ENCODE results near the gene LGI2.

The LGI2 gene

DNA sequence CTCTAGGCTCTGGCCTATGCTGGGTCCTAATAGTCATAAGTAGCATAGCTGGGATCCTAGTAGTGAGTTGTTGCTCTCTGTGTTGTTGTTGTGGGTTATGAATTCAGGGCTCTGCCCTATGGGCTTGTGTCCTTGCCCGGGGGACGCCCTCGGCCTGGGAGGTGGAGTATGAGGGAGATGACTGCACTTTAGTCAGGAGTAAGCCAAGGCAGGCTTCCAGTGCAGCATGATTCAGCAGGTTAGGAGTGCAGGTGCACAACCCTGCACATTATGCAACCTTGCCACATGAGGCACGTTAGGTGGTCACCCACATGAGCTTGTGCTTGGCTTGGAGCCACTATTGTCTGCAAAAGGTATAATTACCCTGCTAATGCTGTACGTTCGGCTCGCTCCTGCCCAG lies 59.6 kb downstream of the LGI2 start:
- no peaks in the 10 kb centered on the region for H3K36me3 ChIP-seq (ENCODE audit: control insufficient read depth, insufficient read depth, low read length)
- no peak overlapping the region for H3K9ac ChIP-seq (ENCODE audit: low read depth, low read length)
- H3K4me3 ChIP-seq (ENCODE audit: low read depth, low read length): no peak overlapping the region
- H3K27me3 ChIP-seq (ENCODE audit: control insufficient read depth, insufficient read depth, low read length): no peaks in the 10 kb centered on the region
- H3K9me3 ChIP-seq (ENCODE audit: control insufficient read depth, insufficient read depth, low read length): peaks cover under 1% of the 10 kb centered on the region
- no peaks in the 10 kb centered on the region for H3K4me1 ChIP-seq (ENCODE audit: control insufficient read depth, insufficient read depth, low read length)

DNA sequence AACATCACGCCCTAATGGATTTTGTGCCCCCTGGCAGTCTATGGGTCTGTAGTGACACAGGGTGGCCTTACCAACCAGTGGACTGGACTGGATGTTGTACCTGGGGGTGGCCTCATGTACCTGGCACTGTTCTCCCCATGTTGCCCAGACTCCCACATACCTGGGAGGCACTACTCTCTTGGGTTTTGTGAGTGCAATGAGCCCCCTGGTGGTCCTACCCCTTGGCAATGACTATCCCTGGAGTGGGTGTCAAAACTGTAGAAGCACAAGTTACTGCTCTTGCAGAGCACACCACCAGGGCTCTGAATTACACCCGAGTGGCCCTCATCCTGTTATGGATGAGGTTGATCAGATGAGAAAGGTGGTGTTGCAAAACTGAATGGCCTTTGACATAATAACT lies 60.1 kb downstream of the LGI2 start:
- Histone ChIP-seq H3K4me3 (ENCODE audit: low read depth, low read length) (no peak overlapping the region), H3K36me3 (ENCODE audit: control insufficient read depth, insufficient read depth, low read length) (no peaks in the 10 kb centered on the region), H3K27me3 (ENCODE audit: control insufficient read depth, insufficient read depth, low read length) (no peaks in the 10 kb centered on the region), H3K9me3 (ENCODE audit: control insufficient read depth, insufficient read depth, low read length) (peaks cover 5% of the 10 kb centered on the region), H3K9ac (ENCODE audit: low read depth, low read length) (no peak overlapping the region), H3K4me1 (ENCODE audit: control insufficient read depth, insufficient read depth, low read length) (no peaks in the 10 kb centered on the region)

GRCh38 chr4:24970191-24970590 lies 60.6 kb downstream of the LGI2 start:
- Histone ChIP-seq H3K9ac (ENCODE audit: low read depth, low read length) (no peak overlapping the region), H3K4me1 (ENCODE audit: control insufficient read depth, insufficient read depth, low read length) (no peaks in the 10 kb centered on the region), H3K9me3 (ENCODE audit: control insufficient read depth, insufficient read depth, low read length) (peaks cover 5% of the 10 kb centered on the region), H3K36me3 (ENCODE audit: control insufficient read depth, insufficient read depth, low read length) (no peaks in the 10 kb centered on the region), H3K4me3 (ENCODE audit: low read depth, low read length) (no peak overlapping the region), H3K27me3 (ENCODE audit: control insufficient read depth, insufficient read depth, low read length) (no peaks in the 10 kb centered on the region)

DNA sequence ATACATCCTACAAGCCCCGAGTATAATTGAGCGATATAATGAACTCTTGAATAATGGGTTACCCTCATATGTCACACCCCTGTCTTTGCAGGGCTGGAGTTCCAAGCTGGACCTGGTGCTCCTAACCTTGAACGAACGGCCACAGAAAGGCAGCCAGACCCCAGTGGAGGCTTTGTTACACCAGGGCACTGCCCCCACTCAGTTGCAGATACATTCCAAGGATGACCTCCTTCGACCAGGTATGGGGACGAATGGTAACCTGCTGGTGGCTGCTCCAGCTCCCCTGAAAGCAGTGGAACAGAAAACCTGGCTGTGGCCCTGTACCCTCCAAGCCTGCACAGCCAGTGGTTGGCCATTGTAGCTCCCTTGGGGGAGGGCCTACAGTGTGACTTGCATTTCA lies 61.3 kb downstream of the LGI2 start:
- peaks cover 5% of the 10 kb centered on the region for H3K9me3 ChIP-seq (ENCODE audit: control insufficient read depth, insufficient read depth, low read length)
- H3K4me3 ChIP-seq (ENCODE audit: low read depth, low read length): no peak overlapping the region
- no peak overlapping the region for H3K9ac ChIP-seq (ENCODE audit: low read depth, low read length)
- H3K27me3 ChIP-seq (ENCODE audit: control insufficient read depth, insufficient read depth, low read length): no peaks in the 10 kb centered on the region
- no peaks in the 10 kb centered on the region for H3K4me1 ChIP-seq (ENCODE audit: control insufficient read depth, insufficient read depth, low read length)
- H3K36me3 ChIP-seq (ENCODE audit: control insufficient read depth, insufficient read depth, low read length): no peaks in the 10 kb centered on the region

- Histone ChIP-seq H3K4me1 (ENCODE audit: control insufficient read depth, insufficient read depth, low read length) (no peaks in the 10 kb centered on the region), H3K9me3 (ENCODE audit: control insufficient read depth, insufficient read depth, low read length) (peaks cover 5% of the 10 kb centered on the region), H3K27me3 (ENCODE audit: control insufficient read depth, insufficient read depth, low read length) (no peaks in the 10 kb centered on the region), H3K9ac (ENCODE audit: low read depth, low read length) (no peak overlapping the region), H3K36me3 (ENCODE audit: control insufficient read depth, insufficient read depth, low read length) (no peaks in the 10 kb centered on the region), H3K4me3 (ENCODE audit: low read depth, low read length) (no peak overlapping the region)
Measured at GRCh38 chr4:24968992-24969391, 61.8 kb downstream of the LGI2 start.

- Histone ChIP-seq H3K9me3 (ENCODE audit: control insufficient read depth, insufficient read depth, low read length) (peaks cover 5% of the 10 kb centered on the region), H3K4me1 (ENCODE audit: control insufficient read depth, insufficient read depth, low read length) (no peaks in the 10 kb centered on the region), H3K4me3 (ENCODE audit: low read depth, low read length) (no peak overlapping the region)
Measured at GRCh38 chr4:24968278-24968677, 62.5 kb downstream of the LGI2 start.

GRCh38 chr4:24967346-24967745 lies 63.4 kb downstream of the LGI2 start:
- no peaks in the 10 kb centered on the region for H3K27me3 ChIP-seq (ENCODE audit: control insufficient read depth, insufficient read depth, low read length)
- no peaks in the 10 kb centered on the region for H3K36me3 ChIP-seq (ENCODE audit: control insufficient read depth, insufficient read depth, low read length)
- H3K9me3 ChIP-seq (ENCODE audit: control insufficient read depth, insufficient read depth, low read length): peaks cover 5% of the 10 kb centered on the region
- H3K4me3 ChIP-seq (ENCODE audit: low read depth, low read length): no peak overlapping the region
- no peaks in the 10 kb centered on the region for H3K4me1 ChIP-seq (ENCODE audit: control insufficient read depth, insufficient read depth, low read length)
- H3K9ac ChIP-seq (ENCODE audit: low read depth, low read length): no peak overlapping the region

More at GRCh38 chr4:24968278-24968677, 62.5 kb downstream of the LGI2 start:
- no peaks in the 10 kb centered on the region for H3K27me3 ChIP-seq (ENCODE audit: control insufficient read depth, insufficient read depth, low read length)
- H3K36me3 ChIP-seq (ENCODE audit: control insufficient read depth, insufficient read depth, low read length): no peaks in the 10 kb centered on the region
- no peak overlapping the region for H3K9ac ChIP-seq (ENCODE audit: low read depth, low read length)

GRCh38 chr4:24966076-24966475 lies 64.7 kb downstream of the LGI2 start:
- H3K27me3 ChIP-seq (ENCODE audit: control insufficient read depth, insufficient read depth, low read length): no peaks in the 10 kb centered on the region
- peaks cover 5% of the 10 kb centered on the region for H3K9me3 ChIP-seq (ENCODE audit: control insufficient read depth, insufficient read depth, low read length)
- H3K36me3 ChIP-seq (ENCODE audit: control insufficient read depth, insufficient read depth, low read length): no peaks in the 10 kb centered on the region
- no peak overlapping the region for H3K4me3 ChIP-seq (ENCODE audit: low read depth, low read length)
- no peak overlapping the region for H3K9ac ChIP-seq (ENCODE audit: low read depth, low read length)
- H3K4me1 ChIP-seq (ENCODE audit: control insufficient read depth, insufficient read depth, low read length): no peaks in the 10 kb centered on the region

GRCh38 chr4:24965627-24966026 lies 65.1 kb downstream of the LGI2 start:
- no peak overlapping the region for H3K4me3 ChIP-seq (ENCODE audit: low read depth, low read length)
- H3K9me3 ChIP-seq (ENCODE audit: control insufficient read depth, insufficient read depth, low read length): peaks cover 5% of the 10 kb centered on the region
- H3K27me3 ChIP-seq (ENCODE audit: control insufficient read depth, insufficient read depth, low read length): no peaks in the 10 kb centered on the region
- no peak overlapping the region for H3K9ac ChIP-seq (ENCODE audit: low read depth, low read length)
- no peaks in the 10 kb centered on the region for H3K4me1 ChIP-seq (ENCODE audit: control insufficient read depth, insufficient read depth, low read length)
- H3K36me3 ChIP-seq (ENCODE audit: control insufficient read depth, insufficient read depth, low read length): no peaks in the 10 kb centered on the region

- H3K36me3 ChIP-seq (ENCODE audit: control insufficient read depth, insufficient read depth, low read length): no peaks in the 10 kb centered on the region
- H3K4me1 ChIP-seq (ENCODE audit: control insufficient read depth, insufficient read depth, low read length): no peaks in the 10 kb centered on the region
- no peaks in the 10 kb centered on the region for H3K27me3 ChIP-seq (ENCODE audit: control insufficient read depth, insufficient read depth, low read length)
- no peak overlapping the region for H3K9ac ChIP-seq (ENCODE audit: low read depth, low read length)
- peaks cover 5% of the 10 kb centered on the region for H3K9me3 ChIP-seq (ENCODE audit: control insufficient read depth, insufficient read depth, low read length)
- H3K4me3 ChIP-seq (ENCODE audit: low read depth, low read length): no peak overlapping the region
Measured at GRCh38 chr4:24963277-24963676, 67.5 kb downstream of the LGI2 start.

DNA sequence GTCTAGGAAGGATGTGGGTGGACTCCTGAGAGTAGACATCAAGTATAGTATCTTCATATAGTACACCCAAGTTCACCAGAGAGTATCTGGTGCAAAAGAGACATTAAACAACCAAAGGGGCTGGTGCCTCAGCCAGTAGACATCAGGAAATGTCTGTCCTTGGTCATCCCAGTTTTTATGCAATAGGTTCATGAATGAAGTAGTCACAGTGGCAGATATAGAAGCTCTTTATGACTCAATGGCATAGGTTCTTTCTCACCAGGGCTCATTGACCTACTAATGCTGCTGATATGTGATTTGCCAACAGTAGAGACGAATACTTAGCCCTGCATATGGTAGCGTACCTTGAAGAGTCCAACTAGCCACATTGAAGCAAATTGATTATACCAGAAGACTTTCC lies 72.9 kb downstream of the LGI2 start:
- no peaks in the 10 kb centered on the region for H3K9me3 ChIP-seq (ENCODE audit: control insufficient read depth, insufficient read depth, low read length)
- no peaks in the 10 kb centered on the region for H3K36me3 ChIP-seq (ENCODE audit: control insufficient read depth, insufficient read depth, low read length)
- no peaks in the 10 kb centered on the region for H3K4me1 ChIP-seq (ENCODE audit: control insufficient read depth, insufficient read depth, low read length)
- no peaks in the 10 kb centered on the region for H3K27me3 ChIP-seq (ENCODE audit: control insufficient read depth, insufficient read depth, low read length)
- no peak overlapping the region for H3K9ac ChIP-seq (ENCODE audit: low read depth, low read length)
- H3K4me3 ChIP-seq (ENCODE audit: low read depth, low read length): no peak overlapping the region

GRCh38 chr4:24956763-24957162 lies 74.0 kb downstream of the LGI2 start:
- no peaks in the 10 kb centered on the region for H3K27me3 ChIP-seq (ENCODE audit: control insufficient read depth, insufficient read depth, low read length)
- H3K36me3 ChIP-seq (ENCODE audit: control insufficient read depth, insufficient read depth, low read length): no peaks in the 10 kb centered on the region
- H3K4me1 ChIP-seq (ENCODE audit: control insufficient read depth, insufficient read depth, low read length): no peaks in the 10 kb centered on the region
- no peak overlapping the region for H3K9ac ChIP-seq (ENCODE audit: low read depth, low read length)
- no peak overlapping the region for H3K4me3 ChIP-seq (ENCODE audit: low read depth, low read length)
- H3K9me3 ChIP-seq (ENCODE audit: control insufficient read depth, insufficient read depth, low read length): no peaks in the 10 kb centered on the region

DNA sequence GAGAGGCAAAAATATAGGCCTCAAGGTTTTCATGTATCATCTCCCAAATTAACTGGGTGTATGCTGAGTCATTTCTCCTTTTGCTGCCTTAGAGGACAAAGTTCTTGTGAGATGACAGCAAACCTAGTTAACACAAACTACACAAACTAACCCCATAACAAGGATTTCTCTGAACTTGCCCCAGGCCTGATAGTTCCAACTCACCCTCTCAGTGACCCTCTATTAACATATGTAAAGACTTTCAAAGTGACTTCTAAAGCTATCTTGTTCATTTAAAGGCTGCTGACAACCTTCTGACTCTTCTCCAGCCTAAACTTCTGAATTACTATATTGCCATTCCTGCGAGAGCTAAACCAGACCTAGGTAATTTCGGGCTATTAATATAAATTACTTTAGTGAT lies 74.7 kb downstream of the LGI2 start:
- Histone ChIP-seq H3K36me3 (ENCODE audit: control insufficient read depth, insufficient read depth, low read length) (no peaks in the 10 kb centered on the region), H3K4me3 (ENCODE audit: low read depth, low read length) (no peak overlapping the region), H3K27me3 (ENCODE audit: control insufficient read depth, insufficient read depth, low read length) (no peaks in the 10 kb centered on the region), H3K4me1 (ENCODE audit: control insufficient read depth, insufficient read depth, low read length) (no peaks in the 10 kb centered on the region), H3K9me3 (ENCODE audit: control insufficient read depth, insufficient read depth, low read length) (no peaks in the 10 kb centered on the region), H3K9ac (ENCODE audit: low read depth, low read length) (no peak overlapping the region)
